Astrocyte (in vitro differentiated cells and primary cell): Measurements from ENCODE around the gene GID8. TPM values are rescaled to one million over a fixed set of nuclear protein-coding genes. Genes with fewer than 3 reads are reported as not detected.
A peak's percentile ranks its signal among the peaks of the same experiment; 100 is the strongest.

Experiments used
- DNase-seq: peaks from one replicate; pipeline ENCODE4 v3.0.0-alpha.2; 2010; ENCODE audit warnings: low read depth
- FAIRE-seq: peaks from 2 replicates; lab custom pipeline; 2011; peaks lifted over from hg19 to GRCh38; lab: Jason Lieb, UNC
- H2AFZ ChIP-seq: 2 replicates; pipeline ENCODE4 v1.6.0; 2012; ENCODE audit warnings: low read depth, low read length, inconsistent platforms
- H3K27ac ChIP-seq: 2 replicates; pipeline ENCODE4 v1.5.1; 2011; ENCODE audit warnings: low read depth, low read length, inconsistent platforms
- H3K27me3 ChIP-seq: 2 replicates; pipeline ENCODE4 v1.6.0; 2011; ENCODE audit warnings: low read length, inconsistent platforms; ENCODE audit not compliant: insufficient read depth
- H3K36me3 ChIP-seq: 2 replicates; pipeline ENCODE4 v1.5.1; 2011; ENCODE audit warnings: low read length, inconsistent platforms; ENCODE audit not compliant: insufficient read depth
- H3K4me1 ChIP-seq: 2 replicates; pipeline ENCODE4 v1.5.1; 2011; ENCODE audit warnings: low read length, inconsistent platforms; ENCODE audit not compliant: insufficient read depth
- H3K4me2 ChIP-seq: 2 replicates; pipeline ENCODE4 v1.6.0; 2012; ENCODE audit warnings: low read length, inconsistent platforms
- H3K4me3 ChIP-seq: 2 replicates; pipeline ENCODE4 v1.5.1; 2011; ENCODE audit warnings: low read depth, mild to moderate bottlenecking, low read length, inconsistent platforms; ENCODE audit not compliant: insufficient read depth
- H3K79me2 ChIP-seq: 2 replicates; pipeline ENCODE4 v1.6.0; 2012; ENCODE audit warnings: mild to moderate bottlenecking, low read length, inconsistent platforms; ENCODE audit not compliant: insufficient read depth
- H3K9ac ChIP-seq: 2 replicates; pipeline ENCODE4 v1.6.0; 2012; ENCODE audit warnings: mild to moderate bottlenecking, low read length, inconsistent platforms
- H3K9me3 ChIP-seq: 2 replicates; pipeline ENCODE4 v1.5.1; 2012; ENCODE audit warnings: low read depth, mild to moderate bottlenecking, low read length, inconsistent platforms; ENCODE audit not compliant: insufficient read depth
- H4K20me1 ChIP-seq: 2 replicates; pipeline ENCODE4 v1.6.0; 2012; ENCODE audit warnings: low read length, inconsistent platforms; ENCODE audit not compliant: insufficient read depth
- H3K27ac Mint-ChIP-seq: one replicate; pipeline ENCODE4 v1.8.0; 2021; ENCODE audit warnings: mild to moderate bottlenecking, mixed read lengths; ENCODE audit not compliant: unreplicated experiment
- H3K27me3 Mint-ChIP-seq: one replicate; pipeline ENCODE4 v1.8.0; 2021; ENCODE audit warnings: low read depth, mixed read lengths; ENCODE audit not compliant: unreplicated experiment
- H3K36me3 Mint-ChIP-seq: one replicate; pipeline ENCODE4 v1.8.0; 2021; ENCODE audit warnings: low read depth, mixed read lengths; ENCODE audit not compliant: unreplicated experiment
- H3K4me1 Mint-ChIP-seq: one replicate; pipeline ENCODE4 v1.8.0; 2021; ENCODE audit warnings: low read depth, mixed read lengths; ENCODE audit not compliant: unreplicated experiment
- H3K4me3 Mint-ChIP-seq: one replicate; pipeline ENCODE4 v1.8.0; 2021; ENCODE audit warnings: mild to moderate bottlenecking, moderate library complexity, mixed read lengths; ENCODE audit not compliant: unreplicated experiment
- H3K9me3 Mint-ChIP-seq: one replicate; pipeline ENCODE4 v1.8.0; 2021; ENCODE audit warnings: mild to moderate bottlenecking, mixed read lengths; ENCODE audit not compliant: unreplicated experiment
- EZH2 ChIP-seq: IDR thresholded peaks from 2 replicates; pipeline ENCODE4 v1.6.1; 2012; ENCODE audit warnings: mild to moderate bottlenecking, low read length, inconsistent platforms; ENCODE audit not compliant: insufficient read depth
- total RNA-seq: library from RNA; stranded (reverse); gene quantifications from 2 replicates; pipeline ENCODE4 v1.2.1, GENCODE V29; 2021
- TF ChIP-seq, protein P1 (sequence below): IDR thresholded peaks from 2 replicates; pipeline ENCODE4 v1.5.1; 2011; ENCODE audit warnings: low read depth, mild to moderate bottlenecking, inconsistent platforms, low read length, moderate library complexity; ENCODE audit not compliant: insufficient read depth

Gene GID8
- total RNA-seq, 1 donor from 2014 or later, result 37.1 TPM

DNA sequence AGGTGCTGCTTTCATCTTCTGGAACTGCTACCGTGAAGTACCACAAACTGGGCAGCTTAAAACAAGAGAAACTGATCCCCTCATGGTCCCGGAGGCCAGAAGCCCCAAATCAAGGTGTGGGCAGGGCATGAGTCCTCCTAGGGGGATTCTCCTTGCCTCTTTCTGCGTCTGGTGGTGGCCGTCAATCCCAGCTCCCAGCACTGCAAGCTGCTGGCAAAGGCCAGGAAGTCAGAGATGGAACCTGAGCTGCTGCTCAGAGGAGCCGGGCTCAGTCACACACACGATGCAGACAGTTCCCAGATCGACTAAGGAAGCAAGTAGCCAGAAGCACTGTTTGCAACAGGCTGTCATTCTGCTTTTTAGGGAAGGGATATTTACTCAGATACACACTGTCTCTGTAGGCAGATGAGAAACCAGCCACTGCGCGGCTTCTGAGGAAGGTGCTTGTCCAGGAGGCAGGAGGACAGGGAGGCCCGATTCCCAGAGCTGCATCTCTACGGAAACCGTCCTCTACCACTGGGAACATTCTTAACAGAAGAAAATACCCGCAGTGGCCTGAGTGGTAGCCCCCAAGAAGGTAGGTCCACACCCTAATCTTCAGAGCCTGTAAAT, 53.4 kb downstream of the GID8 start:
- Mint-ChIP-seq H3K9me3 (no peaks in the 10 kb centered on the region), H3K36me3 (no peaks in the 10 kb centered on the region), H3K4me1 (no peaks in the 10 kb centered on the region), H3K27ac (peak overlapping the region; percentile 34), H3K4me3 (no peak overlapping the region), H3K27me3 (peaks cover 68% of the 10 kb centered on the region)
- H2AFZ ChIP-seq, result no peak overlapping the region
- DNase-seq, result no peak
- H3K79me2 ChIP-seq, result no peaks in the 10 kb centered on the region
- H3K4me2 ChIP-seq, result no peak overlapping the region
- peaks cover 20% of the 10 kb centered on the region for H3K27me3 ChIP-seq
- peak; percentile 1 for TF ChIP-seq EZH2
- TF ChIP-seq, protein P1, sequence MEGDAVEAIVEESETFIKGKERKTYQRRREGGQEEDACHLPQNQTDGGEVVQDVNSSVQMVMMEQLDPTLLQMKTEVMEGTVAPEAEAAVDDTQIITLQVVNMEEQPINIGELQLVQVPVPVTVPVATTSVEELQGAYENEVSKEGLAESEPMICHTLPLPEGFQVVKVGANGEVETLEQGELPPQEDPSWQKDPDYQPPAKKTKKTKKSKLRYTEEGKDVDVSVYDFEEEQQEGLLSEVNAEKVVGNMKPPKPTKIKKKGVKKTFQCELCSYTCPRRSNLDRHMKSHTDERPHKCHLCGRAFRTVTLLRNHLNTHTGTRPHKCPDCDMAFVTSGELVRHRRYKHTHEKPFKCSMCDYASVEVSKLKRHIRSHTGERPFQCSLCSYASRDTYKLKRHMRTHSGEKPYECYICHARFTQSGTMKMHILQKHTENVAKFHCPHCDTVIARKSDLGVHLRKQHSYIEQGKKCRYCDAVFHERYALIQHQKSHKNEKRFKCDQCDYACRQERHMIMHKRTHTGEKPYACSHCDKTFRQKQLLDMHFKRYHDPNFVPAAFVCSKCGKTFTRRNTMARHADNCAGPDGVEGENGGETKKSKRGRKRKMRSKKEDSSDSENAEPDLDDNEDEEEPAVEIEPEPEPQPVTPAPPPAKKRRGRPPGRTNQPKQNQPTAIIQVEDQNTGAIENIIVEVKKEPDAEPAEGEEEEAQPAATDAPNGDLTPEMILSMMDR, result no peak
- H3K36me3 ChIP-seq, result no peaks in the 10 kb centered on the region
- no peaks in the 10 kb centered on the region for H4K20me1 ChIP-seq
- no peak for FAIRE-seq
- H3K4me3 ChIP-seq, result no peak overlapping the region
- no peaks in the 10 kb centered on the region for H3K9me3 ChIP-seq
- no peak overlapping the region for H3K27ac ChIP-seq
- no peaks in the 10 kb centered on the region for H3K4me1 ChIP-seq
- no peak overlapping the region for H3K9ac ChIP-seq

DNA sequence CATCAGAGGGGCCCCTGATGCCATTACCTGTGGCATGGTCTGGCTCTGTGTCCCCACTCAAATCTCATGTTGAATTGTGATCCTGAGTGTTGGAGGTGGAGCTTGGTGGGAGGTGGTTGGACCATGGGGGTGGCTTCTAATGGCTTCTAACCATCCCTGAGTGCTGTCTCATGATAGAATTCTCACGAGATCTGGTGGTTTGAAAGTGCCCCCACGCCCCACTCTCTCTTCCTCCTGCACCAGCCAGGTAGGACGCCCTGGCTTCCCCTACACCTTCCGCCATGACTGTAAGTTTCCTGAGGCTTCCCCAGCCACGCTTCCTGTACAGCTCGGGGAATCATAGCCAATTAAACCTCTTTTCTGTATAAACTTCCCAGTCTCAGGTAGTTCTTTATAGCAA, 53.9 kb downstream of the GID8 start:
- FAIRE-seq, result no peak
- TF ChIP-seq EZH2, result no peak
- TF ChIP-seq, protein P1, result no peak
- no peaks in the 10 kb centered on the region for H3K36me3 ChIP-seq

DNA sequence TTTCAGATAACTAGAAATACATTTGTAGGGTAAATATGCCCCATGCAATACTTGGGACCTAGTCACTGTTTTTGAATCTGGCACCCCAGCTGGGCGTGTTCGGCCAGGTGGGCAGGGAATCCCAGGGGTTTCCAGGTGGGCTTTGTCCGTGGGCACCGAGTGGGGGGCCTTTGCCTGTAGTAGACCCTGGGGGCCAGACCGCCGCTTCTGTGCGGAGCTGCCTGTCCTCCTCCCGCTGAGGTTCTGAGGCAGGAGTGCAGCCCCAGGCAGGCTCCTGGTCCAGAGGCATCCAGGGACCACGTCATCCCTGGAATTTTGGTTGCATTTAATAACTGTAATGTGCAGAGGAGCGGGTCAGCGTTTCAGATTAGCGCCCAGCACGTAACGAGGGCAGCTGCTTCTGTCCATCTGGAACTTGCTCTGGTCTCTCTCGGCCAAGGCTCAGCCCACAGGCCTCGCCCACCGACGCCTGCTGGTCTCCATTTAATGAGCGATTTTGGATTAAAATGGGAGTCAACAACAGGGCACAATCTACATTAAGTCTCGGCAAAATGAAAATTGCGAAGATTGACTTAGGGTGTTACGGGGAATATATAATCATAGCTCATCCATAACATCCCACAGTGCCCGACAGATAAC, 56.0 kb downstream of the GID8 start:
- Mint-ChIP-seq H3K4me1 (no peaks in the 10 kb centered on the region), H3K36me3 (peaks cover 3% of the 10 kb centered on the region), H3K27ac (no peak overlapping the region), H3K4me3 (no peak overlapping the region), H3K27me3 (peaks cover 77% of the 10 kb centered on the region), H3K9me3 (no peaks in the 10 kb centered on the region)
- H3K79me2 ChIP-seq, result no peaks in the 10 kb centered on the region
- TF ChIP-seq EZH2, result no peak
- TF ChIP-seq, protein P1, result no peak
- DNase-seq, result no peak
- H3K27me3 ChIP-seq, result peaks cover 23% of the 10 kb centered on the region
- H3K9me3 ChIP-seq, result no peaks in the 10 kb centered on the region
- H4K20me1 ChIP-seq, result no peaks in the 10 kb centered on the region
- H3K36me3 ChIP-seq, result no peaks in the 10 kb centered on the region
- no peaks in the 10 kb centered on the region for H3K4me1 ChIP-seq
- no peak overlapping the region for H3K27ac ChIP-seq
- H3K9ac ChIP-seq, result no peak overlapping the region
- FAIRE-seq, result no peak
- H3K4me3 ChIP-seq, result no peak overlapping the region
- H3K4me2 ChIP-seq, result no peak overlapping the region
- no peak overlapping the region for H2AFZ ChIP-seq

More for the DNA sequence above, 53.9 kb downstream of the GID8 start:
- H3K9ac ChIP-seq, result no peak overlapping the region
- no peak overlapping the region for H2AFZ ChIP-seq
- no peak for DNase-seq
- no peak overlapping the region for H3K4me2 ChIP-seq
- H3K79me2 ChIP-seq, result no peaks in the 10 kb centered on the region
- H3K4me3 ChIP-seq, result no peak overlapping the region
- Mint-ChIP-seq H3K27me3 (peaks cover 71% of the 10 kb centered on the region), H3K9me3 (no peaks in the 10 kb centered on the region), H3K27ac (no peak overlapping the region), H3K4me3 (no peak overlapping the region), H3K36me3 (no peaks in the 10 kb centered on the region), H3K4me1 (no peaks in the 10 kb centered on the region)
- H3K27ac ChIP-seq, result no peak overlapping the region
- H3K27me3 ChIP-seq, result peaks cover 20% of the 10 kb centered on the region
- no peaks in the 10 kb centered on the region for H3K4me1 ChIP-seq
- no peaks in the 10 kb centered on the region for H3K9me3 ChIP-seq
- no peaks in the 10 kb centered on the region for H4K20me1 ChIP-seq
